OCI-LY7 (cell line): ENCODE results near the gene COMMD1. TPM values are rescaled to one million over a fixed set of nuclear protein-coding genes. Genes with fewer than 3 reads are reported as not detected.
A peak's percentile ranks its signal among the peaks of the same experiment; 100 is the strongest.

Experiments used
- BruUV-seq: library from RNA; stranded (reverse); fragments of 400-500 nt; replicated peaks from 2 replicates; lab custom pipeline; 2021; lab: Mats Ljungman, UMichigan
- CTCF ChIA-PET: fragments of 300-600 bp; sonication (Branson Sonifier 250); formaldehyde crosslinking; loops from one replicate; lab custom pipeline; 2022; ENCODE audit warnings: antibody characterized with exemption; ENCODE audit not compliant: unreplicated experiment; lab: Charles Lee
- POLR2A ChIA-PET: fragments of 300-600 bp; sonication (Branson Sonifier 250); formaldehyde crosslinking; loops from one replicate; lab custom pipeline; 2022; ENCODE audit warnings: antibody characterized with exemption; lab: Charles Lee
- DNase-seq: peaks from one replicate; pipeline ENCODE4 v3.0.0-alpha.2; 2015; ENCODE audit warnings: low spot score
- H2AFZ ChIP-seq: fragments of 200-600 bp; sonication (generic), shearing (Covaris generic); 2 replicates; pipeline ENCODE4 v1.6.1; 2014; ENCODE audit warnings: mild to moderate bottlenecking, antibody characterized with exemption, low read length, moderate library complexity
- H3K27ac ChIP-seq: fragments of 200-600 bp; sonication (generic); 2 replicates; pipeline ENCODE4 v1.5.1; 2014; ENCODE audit warnings: mixed run types, low read depth, mild to moderate bottlenecking, moderate library complexity, low read length, inconsistent platforms; ENCODE audit not compliant: poor library complexity, severe bottlenecking
- H3K36me3 ChIP-seq: fragments of 200-600 bp; sonication (generic); 2 replicates; pipeline ENCODE4 v1.6.1; 2014; ENCODE audit warnings: mild to moderate bottlenecking, antibody characterized with exemption, low read length, moderate library complexity, mixed read lengths; ENCODE audit not compliant: insufficient read depth
- H3K4me1 ChIP-seq: fragments of 200-600 bp; sonication (generic); 2 replicates; pipeline ENCODE4 v1.5.1; 2014; ENCODE audit warnings: mild to moderate bottlenecking, low read length; ENCODE audit not compliant: insufficient read depth, poor library complexity, severe bottlenecking
- H3K4me2 ChIP-seq: fragments of 200-600 bp; sonication (generic); 2 replicates; pipeline ENCODE4 v1.6.1; 2014; ENCODE audit warnings: mild to moderate bottlenecking, low read length
- H3K4me3 ChIP-seq: fragments of 200-600 bp; sonication (generic); 2 replicates; pipeline ENCODE4 v1.5.1; 2014; ENCODE audit warnings: mild to moderate bottlenecking, low read depth, low read length; ENCODE audit not compliant: poor library complexity, severe bottlenecking
- H3K79me2 ChIP-seq: fragments of 200-600 bp; sonication (generic); 2 replicates; pipeline ENCODE4 v1.6.1; 2016; ENCODE audit warnings: low read depth, mild to moderate bottlenecking, low read length, moderate library complexity, mixed read lengths; ENCODE audit not compliant: insufficient read depth
- H3K9me2 ChIP-seq: fragments of 200-600 bp; sonication (generic); 2 replicates; pipeline ENCODE4 v1.6.1; 2016; ENCODE audit warnings: mild to moderate bottlenecking, low read length, mixed read lengths; ENCODE audit not compliant: insufficient read depth
- H3K9me3 ChIP-seq: fragments of 200-600 bp; sonication (generic); 2 replicates; pipeline ENCODE4 v1.6.1; 2014; ENCODE audit warnings: mild to moderate bottlenecking, mixed run types, low read length, mixed read lengths
- H4K20me1 ChIP-seq: fragments of 200-600 bp; sonication (generic); 2 replicates; pipeline ENCODE4 v1.6.1; 2014; ENCODE audit warnings: mild to moderate bottlenecking, antibody characterized with exemption, low read length, moderate library complexity, mixed read lengths; ENCODE audit not compliant: insufficient read depth
- CTCF ChIP-seq: fragments of 200-600 bp; sonication (generic); conservative IDR thresholded peaks from 2 replicates; pipeline ENCODE4 v1.5.1; 2014; ENCODE audit warnings: mild to moderate bottlenecking, antibody characterized with exemption, low read length, moderate library complexity, mixed read lengths
- EZH2phosphoT487 ChIP-seq: fragments of 200-600 bp; sonication (generic); IDR thresholded peaks from 2 replicates; pipeline ENCODE4 v1.6.1; 2018; ENCODE audit warnings: low read depth, borderline replicate concordance, mild to moderate bottlenecking, mixed run types, antibody characterized with exemption, low read length, moderate library complexity, mixed read lengths
- intact Hi-C: fragments of 100-400 bp; cut with micrococcal nuclease; formaldehyde crosslinking; loops from one replicate; pipeline ENCODE4 v1.10.0; 2022; ENCODE audit not compliant: unreplicated experiment
- total RNA-seq, 2 experiments: library from RNA; depleted of rRNA in 1 of 2; stranded (reverse); fragments of >200 nt in 1 of 2; shearing (Covaris generic) in 1 of 2; gene quantifications; 2 replicates each; pipeline ENCODE4 v1.2.3, GENCODE V29; 2014 to 2022

Gene COMMD1
- total RNA-seq, 2 experiments from 2014 or later = 22.0 to 22.1 TPM

GRCh38 chr2:62071126-62071598, 165.7 kb downstream of the COMMD1 start:
- Histone ChIP-seq H4K20me1 (no peaks in the 10 kb centered on the region), H3K27ac (no peak overlapping the region), H2AFZ (no peak overlapping the region), H3K79me2 (no peaks in the 10 kb centered on the region), H3K4me1 (no peaks in the 10 kb centered on the region), H3K36me3 (peaks cover 11% of the 10 kb centered on the region; the same call in 1 of the 2 replicates), H3K4me3 (no peak overlapping the region), H3K4me2 (no peak overlapping the region), H3K9me2 (no peaks in the 10 kb centered on the region), H3K9me3 (peaks cover 13% of the 10 kb centered on the region; the same call in 1 of the 2 replicates)
- intact Hi-C loops = no loop called here
- no TSS peak for BruUV-seq
- ChIA-PET CTCF (no interaction called here), POLR2A (interaction anchor here (0.8 to 1.5 kb wide), 2 partner anchors 13 to 20 kb away, joined by 3 read pairs; no protein-coding TSS in a partner anchor)
- no peak for TF ChIP-seq EZH2phosphoT487
- TF ChIP-seq CTCF = no peak
- DNase-seq = no peak

- H3K4me2 ChIP-seq = no peak overlapping the region
- H3K79me2 ChIP-seq = no peaks in the 10 kb centered on the region
- intact Hi-C loops = no loop called here
- no peak overlapping the region for H2AFZ ChIP-seq
- POLR2A ChIA-PET = no interaction called here
- BruUV-seq = no TSS peak
- no peaks in the 10 kb centered on the region for H4K20me1 ChIP-seq
- H3K4me3 ChIP-seq = no peak overlapping the region
- peaks cover 13% of the 10 kb centered on the region; the same call in 1 of the 2 replicates for H3K9me3 ChIP-seq
- CTCF ChIA-PET = no interaction called here
- no peaks in the 10 kb centered on the region for H3K9me2 ChIP-seq
- DNase-seq = peak; percentile 41
- H3K27ac ChIP-seq = no peak overlapping the region
- peaks cover 11% of the 10 kb centered on the region; the same call in 1 of the 2 replicates for H3K36me3 ChIP-seq
- TF ChIP-seq CTCF = no peak
- no peak for TF ChIP-seq EZH2phosphoT487
- no peaks in the 10 kb centered on the region for H3K4me1 ChIP-seq
Measured at GRCh38 chr2:62071760-62072680, 166.5 kb downstream of the COMMD1 start.
